HFF-Myc (cell line): ENCODE data around the gene OR2A7.
"Not testable (repeated sequence)": the region's sequence is repeated elsewhere in the genome, so short reads cannot be mapped to it uniquely, and the experiment has no call there.

ENCODE experiments used
- DNase-seq: peaks from one replicate; pipeline ENCODE4 v3.0.0-alpha.2; 2011; ENCODE audit warnings: low read depth; ENCODE audit errors: extremely low read depth
- H3K4me3 ChIP-seq: replicated peaks from 2 replicates; pipeline ENCODE4 v1.5.1; 2011; ENCODE audit warnings: low read depth, mild to moderate bottlenecking, control low read depth, low read length
- CTCF ChIP-seq: IDR thresholded peaks from 2 replicates; pipeline ENCODE4 v1.5.1; 2012; ENCODE audit warnings: mild to moderate bottlenecking, low read depth, low read length, control low read depth; ENCODE audit errors: missing control alignments

Gene OR2A7

GRCh38 chr7:144259067-144259466 is 5.5 kb downstream of the OR2A7 start:
- not testable (repeated sequence) for H3K4me3 ChIP-seq, DNase-seq

- no peak overlapping the region for H3K4me3 ChIP-seq
- no peak for DNase-seq
- no peak for TF ChIP-seq CTCF
Measured at GRCh38 chr7:144256112-144256511, 8.5 kb downstream of the OR2A7 start.

GRCh38 chr7:144255471-144255897 is 9.1 kb downstream of the OR2A7 start:
- no peak overlapping the region for H3K4me3 ChIP-seq
- no peak for DNase-seq
- TF ChIP-seq CTCF, result no peak

GRCh38 chr7:144252307-144252706 is 12.3 kb downstream of the OR2A7 start:
- not testable (repeated sequence) for H3K4me3 ChIP-seq, DNase-seq

- not testable (repeated sequence) for DNase-seq
Measured at GRCh38 chr7:144247674-144248330, 16.8 kb downstream of the OR2A7 start.

GRCh38 chr7:144246967-144247366 is 17.6 kb downstream of the OR2A7 start:
- not testable (repeated sequence) for H3K4me3 ChIP-seq, DNase-seq

More at GRCh38 chr7:144247674-144248330, 16.8 kb downstream of the OR2A7 start:
- not testable (repeated sequence) for H3K4me3 ChIP-seq

- not testable (repeated sequence) for H3K4me3 ChIP-seq, DNase-seq
Measured at GRCh38 chr7:144245372-144245771, 19.2 kb downstream of the OR2A7 start.

GRCh38 chr7:144239365-144239764 is 25.2 kb downstream of the OR2A7 start, which contains the start of gene OR2A42:
TSS of gene OR2A42 (minus strand) at chr7:144239605. CDS start at chr7:144232843, 6,762 bp downstream.
- H3K4me3 ChIP-seq, DNase-seq: not testable (repeated sequence)

GRCh38 chr7:144238530-144239082 is 26.0 kb downstream of the OR2A7 start:
- DNase-seq, H3K4me3 ChIP-seq: not testable (repeated sequence)

- H3K4me3 ChIP-seq, DNase-seq: not testable (repeated sequence)
Measured at GRCh38 chr7:144233039-144233438, 31.6 kb downstream of the OR2A7 start.

- DNase-seq, H3K4me3 ChIP-seq: not testable (repeated sequence)
Measured at GRCh38 chr7:144231027-144231426, 33.6 kb downstream of the OR2A7 start.

GRCh38 chr7:144228810-144229209 is 35.8 kb downstream of the OR2A7 start:
- H3K4me3 ChIP-seq, DNase-seq: not testable (repeated sequence)

- not testable (repeated sequence) for DNase-seq
Measured at GRCh38 chr7:144226866-144227265, 37.7 kb downstream of the OR2A7 start.

GRCh38 chr7:144223675-144224074 is 40.9 kb downstream of the OR2A7 start:
- not testable (repeated sequence) for H3K4me3 ChIP-seq, DNase-seq

More at GRCh38 chr7:144226866-144227265, 37.7 kb downstream of the OR2A7 start:
- H3K4me3 ChIP-seq, result not testable (repeated sequence)

GRCh38 chr7:144220531-144220930 is 44.1 kb downstream of the OR2A7 start:
- not testable (repeated sequence) for H3K4me3 ChIP-seq, DNase-seq

- not testable (repeated sequence) for DNase-seq, H3K4me3 ChIP-seq
Measured at GRCh38 chr7:144219149-144219548, 45.4 kb downstream of the OR2A7 start.

- H3K4me3 ChIP-seq, DNase-seq: not testable (repeated sequence)
Measured at GRCh38 chr7:144218581-144218980, 46.0 kb downstream of the OR2A7 start.
